Left ventricle myocardium inferior (tissue), 1 donor: Measurements from ENCODE around the gene PLAA. TPM values are rescaled to one million over a fixed set of nuclear protein-coding genes. Genes with fewer than 3 reads are reported as not detected.
A peak's percentile ranks its signal among the peaks of the same experiment; 100 is the strongest.
"Not testable (repeated sequence)": the region's sequence is repeated elsewhere in the genome, so short reads cannot be mapped to it uniquely, and the experiment has no call there.

Source experiments
- DNase-seq: peaks from one replicate; pipeline ENCODE4 v3.0.0-alpha.2; 2020
- H3K27ac ChIP-seq: fragments of 200-600 bp; replicated peaks from 2 replicates; pipeline ENCODE4 v1.8.0; 2021
- H3K27me3 ChIP-seq: fragments of 200-600 bp; 2 replicates; pipeline ENCODE4 v1.8.0; 2021; ENCODE audit warnings: low read depth
- H3K36me3 ChIP-seq: fragments of 200-600 bp; 2 replicates; pipeline ENCODE4 v1.8.0; 2021
- H3K4me1 ChIP-seq: fragments of 200-600 bp; 2 replicates; pipeline ENCODE4 v1.8.0; 2021
- H3K4me3 ChIP-seq: fragments of 200-600 bp; 2 replicates; pipeline ENCODE4 v1.8.0; 2021; ENCODE audit warnings: mild to moderate bottlenecking, moderate library complexity
- H3K9me3 ChIP-seq: fragments of 200-600 bp; replicated peaks from 2 replicates; pipeline ENCODE4 v1.8.0; 2021
- intact Hi-C: fragments of 100-400 bp; cut with micrococcal nuclease; formaldehyde crosslinking; loops from one replicate; pipeline ENCODE4 v1.11.0; 2022
- total RNA-seq: library from RNA; stranded (reverse); fragmentation: NEBNext Ultra II Directional; extraction: Animal tissue kit (Norgen Biotek cat#: 25700); gene quantifications from one replicate; pipeline ENCODE4 v1.2.1, GENCODE V29; 2021
- TF ChIP-seq, protein P1 (sequence below): fragments of 200-600 bp; IDR thresholded peaks from 2 replicates; pipeline ENCODE4 v1.8.0; 2021; ENCODE audit warnings: antibody characterized with exemption, mild to moderate bottlenecking, borderline replicate concordance
- donor health status: DM: no; HTN: yes; CAD: no; lungs with severe emphysema.

Gene PLAA
- total RNA-seq, 1 donor from 2014 or later: 32.3 TPM

GRCh38 chr9:26882154-26882553, 64.9 kb downstream of the PLAA start:
- Histone ChIP-seq H3K4me3 (no peak overlapping the region), H3K4me1 (no peaks in the 10 kb centered on the region), H3K36me3 (peaks cover 69% of the 10 kb centered on the region), H3K27me3 (no peaks in the 10 kb centered on the region), H3K9me3 (peaks cover 16% of the 10 kb centered on the region), H3K27ac (no peak overlapping the region)
- TF ChIP-seq, protein P1, sequence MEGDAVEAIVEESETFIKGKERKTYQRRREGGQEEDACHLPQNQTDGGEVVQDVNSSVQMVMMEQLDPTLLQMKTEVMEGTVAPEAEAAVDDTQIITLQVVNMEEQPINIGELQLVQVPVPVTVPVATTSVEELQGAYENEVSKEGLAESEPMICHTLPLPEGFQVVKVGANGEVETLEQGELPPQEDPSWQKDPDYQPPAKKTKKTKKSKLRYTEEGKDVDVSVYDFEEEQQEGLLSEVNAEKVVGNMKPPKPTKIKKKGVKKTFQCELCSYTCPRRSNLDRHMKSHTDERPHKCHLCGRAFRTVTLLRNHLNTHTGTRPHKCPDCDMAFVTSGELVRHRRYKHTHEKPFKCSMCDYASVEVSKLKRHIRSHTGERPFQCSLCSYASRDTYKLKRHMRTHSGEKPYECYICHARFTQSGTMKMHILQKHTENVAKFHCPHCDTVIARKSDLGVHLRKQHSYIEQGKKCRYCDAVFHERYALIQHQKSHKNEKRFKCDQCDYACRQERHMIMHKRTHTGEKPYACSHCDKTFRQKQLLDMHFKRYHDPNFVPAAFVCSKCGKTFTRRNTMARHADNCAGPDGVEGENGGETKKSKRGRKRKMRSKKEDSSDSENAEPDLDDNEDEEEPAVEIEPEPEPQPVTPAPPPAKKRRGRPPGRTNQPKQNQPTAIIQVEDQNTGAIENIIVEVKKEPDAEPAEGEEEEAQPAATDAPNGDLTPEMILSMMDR: no peak
- no peak for DNase-seq
- intact Hi-C loops: no loop called here

DNA sequence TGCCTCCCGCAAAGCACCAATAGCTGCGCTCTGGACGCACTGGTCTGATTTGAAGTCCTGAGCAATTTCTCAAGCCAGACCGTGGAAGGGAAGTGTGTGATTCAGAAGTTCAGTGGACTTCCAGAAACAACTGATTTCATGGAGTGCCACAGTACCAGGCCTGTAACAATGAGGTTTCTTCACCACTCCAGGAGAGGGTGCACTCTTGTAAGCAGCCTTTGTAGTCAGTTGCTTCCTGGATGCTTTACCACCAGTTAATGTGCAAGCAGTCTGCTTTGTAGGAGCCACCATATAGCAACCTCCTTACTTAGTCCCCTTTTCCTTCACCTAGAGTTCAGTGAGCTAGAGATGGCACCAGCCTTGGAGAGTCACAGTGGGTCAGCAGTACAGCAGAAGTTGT, 66.8 kb downstream of the PLAA start:
- peaks cover 16% of the 10 kb centered on the region for H3K9me3 ChIP-seq
- peaks cover 80% of the 10 kb centered on the region for H3K36me3 ChIP-seq
- no peak for DNase-seq
- intact Hi-C loops: no loop called here
- TF ChIP-seq, protein P1: no peak
- H3K27me3 ChIP-seq: no peaks in the 10 kb centered on the region
- no peaks in the 10 kb centered on the region for H3K4me1 ChIP-seq
- no peak overlapping the region for H3K27ac ChIP-seq
- no peak overlapping the region for H3K4me3 ChIP-seq

DNA sequence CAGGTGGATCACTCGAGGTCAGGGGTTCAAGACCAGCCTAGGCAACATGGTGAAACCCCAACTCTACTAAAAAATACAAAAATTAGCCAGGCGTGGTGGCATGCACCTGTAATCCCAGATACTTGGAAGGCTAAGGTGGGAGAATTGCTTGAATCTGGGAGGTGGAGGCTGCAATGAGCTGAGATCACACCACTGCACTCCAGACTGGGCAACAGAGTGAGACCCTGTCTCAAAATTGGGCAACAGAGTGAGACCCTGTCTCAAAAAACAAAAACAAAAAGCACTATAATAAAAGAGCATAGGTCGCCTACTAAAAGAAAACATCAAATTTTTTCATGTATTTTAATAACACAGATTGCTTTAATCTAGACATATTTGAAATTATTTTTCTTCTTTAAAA, 71.9 kb downstream of the PLAA start:
- H3K27ac ChIP-seq, H3K4me3 ChIP-seq, H3K9me3 ChIP-seq, H3K4me1 ChIP-seq, H3K27me3 ChIP-seq, intact Hi-C loops, DNase-seq: not testable (repeated sequence)
- H3K36me3 ChIP-seq: peaks cover 46% of the 10 kb centered on the region

DNA sequence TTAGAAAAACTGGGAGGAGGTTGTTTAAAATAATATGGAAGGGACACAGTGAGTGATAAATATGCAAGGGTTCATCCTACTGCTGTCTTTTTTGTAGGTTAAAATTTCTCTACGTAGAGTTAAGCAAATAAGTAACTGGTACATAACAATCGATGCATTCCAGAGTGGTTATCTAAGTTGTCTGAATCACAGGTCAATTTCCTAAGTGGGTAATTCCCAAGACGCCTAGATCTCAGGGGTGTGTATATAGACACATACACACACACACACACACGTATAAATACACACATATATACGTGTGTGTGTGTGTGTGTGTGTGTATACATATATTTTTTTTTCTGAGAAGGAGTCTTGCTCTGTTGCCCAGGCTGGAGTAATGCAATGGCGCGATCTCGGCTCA, 76.8 kb downstream of the PLAA start:
- no peaks in the 10 kb centered on the region for H3K9me3 ChIP-seq
- TF ChIP-seq, protein P1: no peak
- H3K4me3 ChIP-seq: no peak overlapping the region
- H3K36me3 ChIP-seq: peaks cover 22% of the 10 kb centered on the region
- no peak for DNase-seq
- H3K4me1 ChIP-seq: no peaks in the 10 kb centered on the region
- no peak overlapping the region for H3K27ac ChIP-seq
- H3K27me3 ChIP-seq: no peaks in the 10 kb centered on the region
- intact Hi-C loops: no loop called here

DNA sequence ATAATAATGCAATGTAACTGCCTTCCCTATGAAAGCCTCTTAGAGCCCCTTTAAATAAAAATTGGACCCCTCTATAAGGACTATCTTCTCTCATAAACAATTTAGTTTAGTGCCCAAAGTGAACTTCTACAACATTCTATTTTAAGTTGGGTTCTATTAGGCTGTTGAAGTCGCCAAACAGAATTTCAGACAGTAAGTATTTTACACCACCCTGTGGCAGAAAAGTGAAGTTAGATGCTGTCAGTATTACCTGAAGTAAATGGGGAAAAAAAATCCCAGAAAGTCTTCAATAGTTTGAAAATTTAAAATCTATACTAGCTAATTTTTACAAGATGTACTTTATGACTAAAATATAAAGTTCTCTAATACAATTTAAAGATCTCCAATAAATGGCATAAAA, 84.0 kb downstream of the PLAA start:
- intact Hi-C loops: no loop called here
- Histone ChIP-seq H3K36me3 (peaks cover 36% of the 10 kb centered on the region), H3K27ac (no peak overlapping the region), H3K27me3 (no peaks in the 10 kb centered on the region), H3K4me3 (no peak overlapping the region), H3K9me3 (no peaks in the 10 kb centered on the region), H3K4me1 (no peaks in the 10 kb centered on the region)
- DNase-seq: no peak
- TF ChIP-seq, protein P1: peak; percentile 34

- no peak overlapping the region for H3K4me3 ChIP-seq
- H3K27me3 ChIP-seq: no peaks in the 10 kb centered on the region
- peaks cover 71% of the 10 kb centered on the region for H3K36me3 ChIP-seq
- H3K9me3 ChIP-seq: no peaks in the 10 kb centered on the region
- H3K4me1 ChIP-seq: peaks cover 2% of the 10 kb centered on the region
- TF ChIP-seq, protein P1: peak; percentile 26
- intact Hi-C loops: no loop called here
- DNase-seq: no peak
- no peak overlapping the region for H3K27ac ChIP-seq
Measured at GRCh38 chr9:26856413-26857032, 90.5 kb downstream of the PLAA start.

Other genes with a start within 250 kb of the PLAA start
- gene CAAP1, start 54.4 kb downstream of the PLAA start, total RNA-seq: 7.9 TPM
- 10.1 TPM for gene IFT74, start 9.2 kb upstream of the PLAA start, total RNA-seq
- gene LRRC19, start 58.4 kb upstream of the PLAA start, total RNA-seq: not detected
- 21.7 TPM for gene TEK, start 162.0 kb upstream of the PLAA start, total RNA-seq